Activated T-cell treated with anti-CD3 and anti-CD28 coated beads, Interleukin-2, amount 50 U/mL, for 72 hours (primary cell): Measurements from ENCODE around the gene CACNG8. TPM values are rescaled to one million over a fixed set of nuclear protein-coding genes. Genes with fewer than 3 reads are reported as not detected.
"Not testable (repeated sequence)": the region's sequence is repeated elsewhere in the genome, so short reads cannot be mapped to it uniquely, and the experiment has no call there.

ENCODE experiments used
- ATAC-seq, 2 donors: fragments of 150-1000 bp; cut with Tn5 transposase; replicated peaks in 1 of 2; 2 replicates each; pipeline ENCODE4 v1.10.0; 2021; ENCODE audit warnings: moderate library complexity in 2 of 2, mild to moderate bottlenecking in 1 of 2
- DNase-seq, 2 donors: peaks; one replicate each; pipeline ENCODE4 v3.0.0; 2021 to 2022; ENCODE audit warnings: mixed read lengths in 1 of 2
- H3K27ac Mint-ChIP-seq: one replicate; pipeline ENCODE4 v1.8.0; 2022; ENCODE audit warnings: mild to moderate bottlenecking, moderate library complexity, mixed read lengths
- H3K27me3 Mint-ChIP-seq: one replicate; pipeline ENCODE4 v1.8.0; 2022; ENCODE audit warnings: low read depth, mixed read lengths
- H3K36me3 Mint-ChIP-seq, 2 donors: one replicate each; pipeline ENCODE4 v1.8.0; 2022; ENCODE audit warnings: mixed read lengths in 2 of 2, mild to moderate bottlenecking in 1 of 2; ENCODE audit not compliant: insufficient read depth in 2 of 2
- H3K4me1 Mint-ChIP-seq: one replicate; pipeline ENCODE4 v1.8.0; 2022; ENCODE audit warnings: low read depth, mixed read lengths
- H3K4me3 Mint-ChIP-seq, 2 donors: one replicate each; pipeline ENCODE4 v1.8.0; 2022; ENCODE audit warnings: mild to moderate bottlenecking in 2 of 2, mixed read lengths in 2 of 2, moderate library complexity in 2 of 2
- H3K9me3 Mint-ChIP-seq, 2 donors: one replicate each; pipeline ENCODE4 v1.8.0; 2022; ENCODE audit warnings: mixed read lengths in 2 of 2
- total RNA-seq, 2 donors: library from RNA; stranded (reverse); gene quantifications; one replicate each; pipeline ENCODE4 v1.2.3, GENCODE V29; 2022

The CACNG8 gene
- total RNA-seq, result under 1 TPM in 1 of 2 donors, not detected in 1; 0.02 TPM

DNA sequence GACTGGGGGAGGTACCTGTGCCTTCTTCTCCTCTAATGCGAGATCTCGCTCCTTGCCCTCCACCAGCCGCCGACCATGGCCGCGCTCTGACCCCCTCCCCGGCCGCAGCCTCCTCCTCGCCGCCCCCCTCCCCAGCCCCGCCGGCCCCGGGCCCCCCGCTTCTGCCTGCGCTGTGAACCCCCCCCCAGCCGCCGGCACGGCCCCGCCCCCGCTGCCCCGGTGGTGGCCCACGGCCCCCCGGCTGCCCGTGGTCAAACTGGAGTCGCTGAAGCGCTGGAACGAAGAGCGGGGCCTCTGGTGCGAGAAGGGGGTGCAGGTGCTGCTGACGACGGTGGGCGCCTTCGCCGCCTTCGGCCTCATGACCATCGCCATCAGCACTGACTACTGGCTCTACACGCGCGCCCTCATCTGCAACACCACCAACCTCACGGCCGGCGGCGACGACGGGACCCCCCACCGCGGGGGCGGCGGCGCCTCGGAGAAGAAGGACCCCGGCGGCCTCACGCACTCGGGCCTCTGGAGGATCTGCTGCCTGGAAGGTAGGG is at the start of gene CACNG8:
CACNG8 (plus strand) TSS at position 51 of the 545 bp plus-strand sequence.
- peaks cover 0 to 2% of the 10 kb centered on the region in 2 donors for H3K36me3 Mint-ChIP-seq

DNA sequence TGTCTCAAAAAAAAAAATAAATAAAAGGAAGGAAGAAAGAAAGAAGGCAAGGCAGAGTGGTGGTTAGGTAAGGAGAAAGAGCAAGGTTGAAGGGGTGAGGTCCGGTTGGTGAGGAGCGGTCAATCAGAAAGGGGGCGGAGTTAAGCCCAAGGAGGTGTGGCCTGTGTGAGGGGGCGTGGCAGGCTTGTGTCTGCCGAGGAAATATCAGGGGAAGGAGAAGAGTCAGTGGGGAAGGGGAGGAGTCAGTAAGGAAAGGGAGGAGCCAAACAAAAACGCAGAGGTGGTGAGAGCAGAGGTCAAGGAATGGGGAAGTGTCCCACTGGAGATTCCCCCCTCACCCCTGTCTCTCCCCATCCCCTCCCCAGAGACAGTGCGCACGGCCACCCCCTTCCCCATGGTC is 47.7 kb upstream of the CACNG8 start:
- H3K4me3 Mint-ChIP-seq, result no peak overlapping the region
- H3K36me3 Mint-ChIP-seq, result no peaks in the 10 kb centered on the region
- no peak overlapping the region for H3K27ac Mint-ChIP-seq
- DNase-seq, result no peak
- H3K9me3 Mint-ChIP-seq, result peaks cover 0 to 3% of the 10 kb centered on the region in 2 donors
- peaks cover 35% of the 10 kb centered on the region for H3K27me3 Mint-ChIP-seq
- no peak for ATAC-seq
- H3K4me1 Mint-ChIP-seq, result no peaks in the 10 kb centered on the region

More for the DNA sequence above, at the start of gene CACNG8:
- H3K9me3 Mint-ChIP-seq, result no peaks in the 10 kb centered on the region
- ATAC-seq, result no peak
- no peak within 1 kb of the TSS for H3K27ac Mint-ChIP-seq
- DNase-seq, result no peak
- H3K4me3 Mint-ChIP-seq, result no peak within 1 kb of the TSS
- H3K27me3 Mint-ChIP-seq, result peaks cover 75% of the 10 kb centered on the region
- peaks cover 14% of the 10 kb centered on the region for H3K4me1 Mint-ChIP-seq

DNA sequence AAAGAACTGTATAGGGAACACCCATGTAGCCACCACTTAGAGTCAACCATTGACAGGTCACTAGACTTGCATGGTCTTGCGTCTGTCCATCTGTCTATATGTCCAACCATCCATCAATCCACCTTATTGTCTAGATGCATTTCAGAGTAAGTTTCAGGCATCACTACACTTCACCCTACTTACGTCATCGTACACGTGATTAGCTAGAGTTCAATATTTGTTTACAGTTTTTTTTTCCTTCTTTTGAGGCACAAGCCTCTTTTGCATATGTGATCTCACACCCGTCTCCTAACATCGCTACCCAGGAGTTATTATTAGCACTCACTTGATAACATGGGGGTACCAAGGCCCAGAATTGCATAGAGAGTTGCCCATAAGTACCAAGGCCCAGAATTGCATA is 46.7 kb upstream of the CACNG8 start:
- DNase-seq, result no peak
- no peak for ATAC-seq
- Mint-ChIP-seq H3K27me3 (peaks cover 25% of the 10 kb centered on the region), H3K27ac (no peak overlapping the region), H3K36me3 (no peaks in the 10 kb centered on the region), H3K4me3 (no peak overlapping the region), H3K4me1 (no peaks in the 10 kb centered on the region), H3K9me3 (peaks cover 0 to 3% of the 10 kb centered on the region in 2 donors)

DNA sequence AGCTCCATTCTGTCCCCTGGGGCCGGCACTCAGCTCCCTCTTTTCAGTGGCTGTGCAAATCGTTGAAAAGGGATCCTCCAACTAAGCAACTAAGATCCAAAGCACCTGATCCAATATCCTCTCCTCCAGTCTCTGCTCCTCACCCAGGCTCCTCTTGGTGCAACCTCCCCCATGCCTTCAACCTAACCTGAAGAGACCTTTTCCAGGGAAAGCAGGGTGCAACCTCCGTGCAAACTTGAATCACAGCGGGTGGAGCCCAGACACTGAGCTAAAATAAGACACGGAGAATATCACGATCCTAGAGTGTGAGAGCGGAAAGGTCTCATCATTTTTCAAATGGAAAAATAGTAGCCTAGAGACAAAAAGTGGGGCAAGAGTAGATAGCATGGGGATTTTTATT is 45.4 kb upstream of the CACNG8 start:
- Mint-ChIP-seq H3K4me3 (no peak overlapping the region), H3K36me3 (no peaks in the 10 kb centered on the region), H3K27me3 (peaks cover 12% of the 10 kb centered on the region), H3K9me3 (peaks cover 0 to 3% of the 10 kb centered on the region in 2 donors), H3K27ac (no peak overlapping the region), H3K4me1 (no peaks in the 10 kb centered on the region)
- DNase-seq (no peak), ATAC-seq (no peak)

DNA sequence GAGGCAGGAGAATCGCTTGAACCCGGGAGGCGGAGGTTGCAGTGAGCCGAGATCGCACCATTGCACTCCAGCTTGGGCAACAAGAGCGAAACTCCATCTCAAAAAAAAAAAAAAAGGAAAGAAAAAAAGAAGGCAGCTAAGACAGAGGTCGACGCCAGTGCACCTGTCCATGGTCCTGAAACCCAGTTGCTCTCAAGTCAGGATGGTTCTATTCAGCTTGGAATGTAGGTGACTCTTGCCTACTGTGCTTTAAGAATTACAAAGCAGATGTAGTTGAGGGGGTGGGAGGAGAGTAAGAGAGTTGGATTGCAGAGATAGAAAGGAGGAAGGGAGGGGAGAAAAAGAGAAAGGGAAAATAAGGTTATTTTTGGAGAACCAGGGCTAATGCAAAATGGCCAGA is 35.0 kb upstream of the CACNG8 start:
- no peaks in the 10 kb centered on the region for H3K4me1 Mint-ChIP-seq
- peaks cover 2 to 5% of the 10 kb centered on the region in 2 donors for H3K9me3 Mint-ChIP-seq
- DNase-seq (peak in 1 of 2 donors; percentile 25), ATAC-seq (no peak)
- H3K4me3 Mint-ChIP-seq, result no peak overlapping the region
- H3K27ac Mint-ChIP-seq, result no peak overlapping the region
- no peaks in the 10 kb centered on the region for H3K27me3 Mint-ChIP-seq
- no peaks in the 10 kb centered on the region for H3K36me3 Mint-ChIP-seq

DNA sequence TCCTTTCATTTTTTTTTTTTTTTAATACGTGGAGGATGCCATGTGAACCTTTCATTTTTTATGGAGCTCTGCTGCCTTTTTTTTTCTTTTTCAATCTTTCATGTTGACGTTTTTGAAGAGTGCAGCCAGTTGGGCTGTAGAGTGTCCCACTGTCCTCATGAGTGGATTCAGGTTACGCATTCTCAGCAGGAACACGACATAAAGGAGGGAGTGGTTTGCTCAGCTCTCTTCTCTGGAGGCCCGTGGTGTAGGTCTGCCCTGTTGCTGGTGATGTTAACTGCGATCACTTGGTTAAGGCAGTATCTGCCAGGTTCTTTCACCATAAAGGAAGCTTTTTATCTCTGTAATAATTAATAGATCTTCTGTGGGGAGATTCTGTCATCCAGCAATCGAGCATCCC is 26.7 kb upstream of the CACNG8 start:
- H3K27me3 Mint-ChIP-seq, result peaks cover under 1% of the 10 kb centered on the region
- no peak overlapping the region for H3K4me3 Mint-ChIP-seq
- ATAC-seq, result no peak
- no peak overlapping the region for H3K27ac Mint-ChIP-seq
- DNase-seq, result no peak
- no peaks in the 10 kb centered on the region for H3K36me3 Mint-ChIP-seq
- no peaks in the 10 kb centered on the region for H3K9me3 Mint-ChIP-seq
- no peaks in the 10 kb centered on the region for H3K4me1 Mint-ChIP-seq

DNA sequence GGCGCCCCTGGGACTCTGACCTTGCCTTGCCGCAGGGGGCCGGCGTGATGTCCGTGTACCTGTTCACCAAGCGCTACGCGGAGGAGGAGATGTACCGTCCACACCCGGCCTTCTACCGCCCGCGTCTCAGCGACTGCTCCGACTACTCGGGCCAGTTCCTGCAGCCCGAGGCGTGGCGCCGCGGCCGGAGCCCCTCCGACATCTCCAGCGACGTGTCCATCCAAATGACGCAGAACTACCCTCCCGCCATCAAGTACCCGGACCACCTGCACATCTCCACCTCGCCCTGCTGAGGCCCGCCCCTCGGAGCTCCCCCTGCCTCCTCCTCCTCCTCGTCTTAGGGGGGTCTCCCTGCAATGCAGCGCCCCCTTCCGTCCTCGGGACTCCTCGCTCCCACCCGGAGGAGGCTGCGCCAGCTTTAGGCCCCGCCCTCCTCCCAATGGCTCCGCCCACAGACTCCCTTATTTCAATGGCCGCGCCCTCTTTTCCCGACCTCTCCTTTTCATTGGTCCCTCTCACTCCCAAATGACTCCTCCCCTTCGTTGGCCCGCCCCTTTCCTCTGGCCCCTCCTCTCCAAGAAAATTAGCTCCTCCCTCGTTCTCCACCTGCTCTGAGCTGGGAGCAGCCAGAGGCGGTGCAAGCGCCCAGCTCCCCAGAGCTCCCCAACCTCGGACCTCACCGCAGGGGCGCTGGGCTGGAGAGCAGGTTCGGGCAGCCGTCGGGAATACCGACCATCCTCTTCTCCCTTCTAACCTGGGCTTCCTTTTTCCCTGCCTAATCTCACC is 20.5 kb upstream of the CACNG8 start:
- H3K27ac Mint-ChIP-seq, result no peak overlapping the region
- peaks cover 44% of the 10 kb centered on the region for H3K27me3 Mint-ChIP-seq
- no peaks in the 10 kb centered on the region for H3K9me3 Mint-ChIP-seq
- peaks cover 6% of the 10 kb centered on the region for H3K4me1 Mint-ChIP-seq
- no peak overlapping the region for H3K4me3 Mint-ChIP-seq
- no peak for ATAC-seq
- no peak for DNase-seq
- peaks cover 0 to 2% of the 10 kb centered on the region in 2 donors for H3K36me3 Mint-ChIP-seq

DNA sequence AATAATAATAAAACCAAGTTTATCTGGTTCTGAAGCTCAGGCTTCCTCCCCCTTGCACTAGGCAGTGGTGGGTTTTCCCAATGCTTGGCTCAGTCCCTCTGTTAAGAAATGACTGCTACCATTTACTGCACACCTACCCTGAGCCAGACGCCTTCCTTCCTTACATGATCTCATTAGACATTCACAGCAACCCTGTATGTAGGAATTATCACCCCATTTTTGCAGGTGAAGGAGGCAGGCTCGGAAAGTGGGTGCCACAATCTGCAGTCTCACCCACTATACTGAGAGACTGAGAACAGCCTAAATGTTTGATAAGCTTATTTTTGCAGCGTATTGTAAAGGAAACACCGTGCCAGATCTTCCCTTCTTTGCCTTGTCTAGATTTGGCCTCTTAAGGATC is 18.3 kb upstream of the CACNG8 start:
- ATAC-seq, result no peak
- H3K27me3 Mint-ChIP-seq, result peaks cover 46% of the 10 kb centered on the region

DNA sequence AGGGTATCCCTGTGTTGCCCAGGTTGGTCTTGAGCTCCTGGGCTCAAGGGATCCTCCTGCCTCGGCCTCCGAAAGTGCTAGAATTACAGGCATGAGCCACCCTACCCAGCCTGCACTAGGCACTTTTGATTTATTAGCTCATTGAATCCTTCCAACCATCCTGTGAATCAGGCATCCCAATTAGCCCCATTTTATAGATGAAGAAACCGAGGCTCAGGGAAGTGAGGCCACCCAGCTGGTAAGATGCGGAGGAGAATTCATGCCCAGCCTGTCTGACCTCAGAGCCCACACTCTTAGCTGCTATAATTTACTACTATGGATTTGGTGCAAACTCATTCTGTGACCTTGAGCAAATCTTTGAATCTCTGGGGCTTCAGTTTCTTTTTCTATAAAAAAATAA is 17.8 kb upstream of the CACNG8 start:
- ATAC-seq (no peak), DNase-seq (no peak)
- Mint-ChIP-seq H3K4me3 (no peak overlapping the region), H3K27me3 (peaks cover 46% of the 10 kb centered on the region), H3K27ac (no peak overlapping the region), H3K4me1 (peaks cover 6% of the 10 kb centered on the region), H3K9me3 (no peaks in the 10 kb centered on the region), H3K36me3 (peaks cover 0 to 2% of the 10 kb centered on the region in 2 donors)

More for the DNA sequence above, 18.3 kb upstream of the CACNG8 start:
- Mint-ChIP-seq H3K36me3 (peaks cover 0 to 2% of the 10 kb centered on the region in 2 donors), H3K9me3 (no peaks in the 10 kb centered on the region), H3K27ac (no peak overlapping the region), H3K4me1 (peaks cover 6% of the 10 kb centered on the region), H3K4me3 (no peak overlapping the region)
- no peak for DNase-seq

DNA sequence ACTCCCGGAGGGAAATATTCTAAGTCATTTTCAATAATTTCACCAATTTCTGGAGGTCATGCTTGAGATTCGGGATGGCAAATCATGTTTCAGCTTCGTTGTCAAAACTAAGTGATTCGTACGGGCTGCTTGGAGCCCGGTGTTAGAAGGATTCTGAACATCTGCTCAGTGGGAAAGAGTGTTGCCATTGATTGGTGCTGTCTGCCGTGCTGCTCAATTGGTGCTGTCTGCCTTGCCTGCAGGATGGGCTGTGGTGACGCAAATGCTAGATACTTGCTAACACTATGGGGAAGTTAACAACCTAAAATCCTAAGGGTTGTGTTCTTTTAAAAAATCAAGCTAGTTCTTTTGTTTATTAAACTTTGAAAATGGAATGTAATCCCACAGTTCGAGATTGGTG is 17.3 kb upstream of the CACNG8 start:
- peaks cover 0 to 2% of the 10 kb centered on the region in 2 donors for H3K36me3 Mint-ChIP-seq
- H3K9me3 Mint-ChIP-seq, result no peaks in the 10 kb centered on the region
- no peak overlapping the region for H3K27ac Mint-ChIP-seq
- DNase-seq, result no peak
- peaks cover 6% of the 10 kb centered on the region for H3K4me1 Mint-ChIP-seq
- H3K4me3 Mint-ChIP-seq, result no peak overlapping the region
- no peak for ATAC-seq
- H3K27me3 Mint-ChIP-seq, result peaks cover 46% of the 10 kb centered on the region

DNA sequence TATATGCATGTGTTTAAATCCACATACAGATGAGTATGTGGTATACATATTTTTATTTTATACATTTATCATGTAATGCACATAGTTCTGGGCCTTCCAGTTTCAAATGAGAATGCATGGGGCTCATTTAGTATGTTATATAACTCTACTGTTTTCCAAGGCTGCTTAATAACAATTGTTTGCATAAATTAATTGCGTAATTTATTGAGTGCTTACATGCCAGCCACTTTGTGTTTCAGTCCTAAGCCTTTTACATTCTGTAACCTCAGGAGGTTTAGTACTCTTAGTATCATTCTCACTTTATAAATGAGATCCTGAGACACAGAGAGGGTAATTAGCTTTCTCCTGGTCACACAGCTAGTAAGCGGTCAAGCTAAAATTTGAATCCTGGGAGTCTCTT is 16.7 kb upstream of the CACNG8 start:
- Mint-ChIP-seq H3K27me3 (peaks cover 46% of the 10 kb centered on the region), H3K27ac (no peak overlapping the region)

DNA sequence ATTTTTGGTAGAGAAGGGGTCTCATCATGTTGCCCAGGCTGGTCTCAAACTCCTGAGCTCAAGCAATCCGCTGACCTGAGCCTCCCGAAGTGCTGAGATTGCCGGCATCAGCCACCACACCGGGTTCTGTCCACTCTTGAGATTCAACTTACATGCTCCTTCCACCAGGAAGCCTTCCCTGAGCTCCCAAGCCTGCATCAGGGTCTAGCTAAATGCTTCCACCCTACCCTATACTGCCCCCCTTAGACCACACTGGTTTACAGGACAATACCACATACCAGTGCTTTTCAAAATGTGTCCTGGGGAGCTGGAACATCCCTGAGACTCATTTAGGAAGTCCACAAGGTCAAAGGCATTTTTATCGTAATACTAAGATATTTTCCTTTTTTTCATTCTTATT is 15.1 kb upstream of the CACNG8 start:
- no peak for ATAC-seq
- H3K4me1 Mint-ChIP-seq, result peaks cover 3% of the 10 kb centered on the region
- H3K4me3 Mint-ChIP-seq, result no peak overlapping the region
- H3K9me3 Mint-ChIP-seq, result no peaks in the 10 kb centered on the region
- no peak for DNase-seq
- H3K27me3 Mint-ChIP-seq, result peaks cover 42% of the 10 kb centered on the region
- peaks cover 0 to 2% of the 10 kb centered on the region in 2 donors for H3K36me3 Mint-ChIP-seq
- no peak overlapping the region for H3K27ac Mint-ChIP-seq

More for the DNA sequence above, 16.7 kb upstream of the CACNG8 start:
- no peak for ATAC-seq
- H3K36me3 Mint-ChIP-seq, result peaks cover 0 to 2% of the 10 kb centered on the region in 2 donors
- no peak overlapping the region for H3K4me3 Mint-ChIP-seq
- H3K4me1 Mint-ChIP-seq, result peaks cover 6% of the 10 kb centered on the region
- no peaks in the 10 kb centered on the region for H3K9me3 Mint-ChIP-seq
- DNase-seq, result no peak

DNA sequence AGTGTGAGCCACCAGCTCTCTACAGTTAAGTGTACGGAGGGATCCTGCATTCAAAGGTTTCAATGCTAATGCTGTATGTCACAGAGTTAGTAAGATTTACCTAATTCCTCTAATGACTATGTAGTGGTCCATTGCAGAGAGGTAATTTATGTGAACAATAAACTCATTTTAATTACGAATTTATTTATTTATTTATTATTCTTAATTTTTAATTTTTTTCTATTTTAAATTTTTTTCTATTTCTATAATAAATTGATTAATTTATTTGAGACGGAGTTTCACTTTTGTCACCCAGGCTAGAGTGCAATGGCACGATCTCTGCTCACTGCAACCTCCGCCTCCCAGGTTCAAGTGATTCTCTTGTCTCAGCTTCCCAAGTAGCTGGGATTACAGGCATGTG is 14.1 kb upstream of the CACNG8 start:
- H3K36me3 Mint-ChIP-seq, H3K9me3 Mint-ChIP-seq, DNase-seq, ATAC-seq, H3K4me3 Mint-ChIP-seq, H3K27ac Mint-ChIP-seq, H3K4me1 Mint-ChIP-seq: not testable (repeated sequence)
- H3K27me3 Mint-ChIP-seq, result peaks cover 40% of the 10 kb centered on the region
